Erythroblast (primary cell): Measurements from ENCODE around the gene DMAC1.

Experiments
- GATA1 ChIP-seq: IDR thresholded peaks from 2 replicates; pipeline ENCODE4 v1.6.1; 2011; ENCODE audit warnings: low read depth, mild to moderate bottlenecking, control low read depth, low read length, moderate library complexity
- POLR2A ChIP-seq: IDR thresholded peaks from 2 replicates; pipeline ENCODE4 v1.6.1; 2011; ENCODE audit warnings: mild to moderate bottlenecking, low read length

DNA sequence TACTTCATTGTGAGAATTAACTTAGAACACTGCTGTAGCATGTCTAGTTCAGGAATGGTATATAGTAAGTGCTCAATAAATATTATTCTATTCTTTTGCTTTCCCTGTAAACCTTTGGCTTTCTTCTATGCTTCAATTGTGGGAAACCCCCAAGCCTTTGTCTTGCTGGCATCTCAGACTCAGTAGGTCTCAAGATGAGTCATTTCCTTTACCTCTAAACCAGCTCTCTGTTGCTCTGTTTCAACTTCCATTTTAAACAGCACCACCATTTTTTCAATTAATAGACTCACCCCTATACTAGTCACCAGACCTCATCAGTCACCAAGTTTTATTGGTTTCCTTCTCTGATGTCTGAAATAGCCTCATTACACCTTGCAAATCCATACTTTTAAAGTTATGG, 43.5 kb downstream of the DMAC1 start:
- TF ChIP-seq POLR2A (no peak), GATA1 (no peak)
